ENCODE measurements around the gene LRCH1.

DNA sequence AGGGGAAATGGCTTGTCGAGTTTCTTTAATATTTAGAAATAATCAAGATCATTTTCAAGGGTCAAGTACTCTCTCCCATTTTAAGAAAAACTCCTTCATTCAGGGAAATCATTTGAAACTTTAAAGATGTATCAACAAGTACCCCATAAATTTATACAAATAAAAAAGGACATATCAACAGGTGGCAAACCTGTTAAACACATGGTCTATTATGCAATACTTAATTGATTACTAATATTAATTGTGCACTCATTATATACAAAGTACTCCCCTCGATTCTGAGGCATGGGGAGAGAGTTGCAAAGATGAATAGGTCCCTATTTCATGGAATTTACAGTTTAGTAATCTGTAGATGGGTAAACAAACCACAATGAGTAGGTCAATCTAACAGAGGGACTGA, 2.1 kb upstream of the LRCH1 start:
- TF ChIP-seq, protein P1, sequence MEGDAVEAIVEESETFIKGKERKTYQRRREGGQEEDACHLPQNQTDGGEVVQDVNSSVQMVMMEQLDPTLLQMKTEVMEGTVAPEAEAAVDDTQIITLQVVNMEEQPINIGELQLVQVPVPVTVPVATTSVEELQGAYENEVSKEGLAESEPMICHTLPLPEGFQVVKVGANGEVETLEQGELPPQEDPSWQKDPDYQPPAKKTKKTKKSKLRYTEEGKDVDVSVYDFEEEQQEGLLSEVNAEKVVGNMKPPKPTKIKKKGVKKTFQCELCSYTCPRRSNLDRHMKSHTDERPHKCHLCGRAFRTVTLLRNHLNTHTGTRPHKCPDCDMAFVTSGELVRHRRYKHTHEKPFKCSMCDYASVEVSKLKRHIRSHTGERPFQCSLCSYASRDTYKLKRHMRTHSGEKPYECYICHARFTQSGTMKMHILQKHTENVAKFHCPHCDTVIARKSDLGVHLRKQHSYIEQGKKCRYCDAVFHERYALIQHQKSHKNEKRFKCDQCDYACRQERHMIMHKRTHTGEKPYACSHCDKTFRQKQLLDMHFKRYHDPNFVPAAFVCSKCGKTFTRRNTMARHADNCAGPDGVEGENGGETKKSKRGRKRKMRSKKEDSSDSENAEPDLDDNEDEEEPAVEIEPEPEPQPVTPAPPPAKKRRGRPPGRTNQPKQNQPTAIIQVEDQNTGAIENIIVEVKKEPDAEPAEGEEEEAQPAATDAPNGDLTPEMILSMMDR (IDR thresholded peaks at IDR 0.05 in 2 of 3, conservative IDR thresholded peaks at IDR 0.05 in 1 of 3; ENCODE audit: control insufficient read depth in 2 of 3, extremely low read depth in 1 of 3, insufficient read depth in 1 of 3, low read depth in 3 of 3, low read length in 3 of 3), result no peak
- TF ChIP-seq FOXK2 (IDR thresholded peaks at IDR 0.05) (no peak), SMC3 (IDR thresholded peaks at IDR 0.05; ENCODE audit: borderline replicate concordance, low read length) (no peak), YY1 (IDR thresholded peaks at IDR 0.05; ENCODE audit: low read depth, low read length) (no peak), POLR2AphosphoS5 (IDR thresholded peaks at IDR 0.05; ENCODE audit: low read length) (no peak), NFIC (IDR thresholded peaks at IDR 0.05; ENCODE audit: low read depth, low read length) (no peak), ZNF622 (IDR thresholded peaks at IDR 0.05) (no peak), TCF12 (IDR thresholded peaks at IDR 0.05; ENCODE audit: low read depth, low read length) (no peak), POU2F2 (IDR thresholded peaks at IDR 0.05; ENCODE audit: borderline replicate concordance, low read depth, low read length) (no peak), CHD2 (IDR thresholded peaks at IDR 0.05; ENCODE audit: borderline replicate concordance, low read depth, low read length) (no peak)
- TF ChIP-seq, protein P2, sequence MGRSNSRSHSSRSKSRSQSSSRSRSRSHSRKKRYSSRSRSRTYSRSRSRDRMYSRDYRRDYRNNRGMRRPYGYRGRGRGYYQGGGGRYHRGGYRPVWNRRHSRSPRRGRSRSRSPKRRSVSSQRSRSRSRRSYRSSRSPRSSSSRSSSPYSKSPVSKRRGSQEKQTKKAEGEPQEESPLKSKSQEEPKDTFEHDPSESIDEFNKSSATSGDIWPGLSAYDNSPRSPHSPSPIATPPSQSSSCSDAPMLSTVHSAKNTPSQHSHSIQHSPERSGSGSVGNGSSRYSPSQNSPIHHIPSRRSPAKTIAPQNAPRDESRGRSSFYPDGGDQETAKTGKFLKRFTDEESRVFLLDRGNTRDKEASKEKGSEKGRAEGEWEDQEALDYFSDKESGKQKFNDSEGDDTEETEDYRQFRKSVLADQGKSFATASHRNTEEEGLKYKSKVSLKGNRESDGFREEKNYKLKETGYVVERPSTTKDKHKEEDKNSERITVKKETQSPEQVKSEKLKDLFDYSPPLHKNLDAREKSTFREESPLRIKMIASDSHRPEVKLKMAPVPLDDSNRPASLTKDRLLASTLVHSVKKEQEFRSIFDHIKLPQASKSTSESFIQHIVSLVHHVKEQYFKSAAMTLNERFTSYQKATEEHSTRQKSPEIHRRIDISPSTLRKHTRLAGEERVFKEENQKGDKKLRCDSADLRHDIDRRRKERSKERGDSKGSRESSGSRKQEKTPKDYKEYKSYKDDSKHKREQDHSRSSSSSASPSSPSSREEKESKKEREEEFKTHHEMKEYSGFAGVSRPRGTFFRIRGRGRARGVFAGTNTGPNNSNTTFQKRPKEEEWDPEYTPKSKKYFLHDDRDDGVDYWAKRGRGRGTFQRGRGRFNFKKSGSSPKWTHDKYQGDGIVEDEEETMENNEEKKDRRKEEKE (IDR thresholded peaks at IDR 0.05), result no peak

Data from GM12878 (cell line).